SJSA1 (cell line): ENCODE measurements around the gene SYCP2L. TPM values are rescaled to one million over a fixed set of nuclear protein-coding genes. Genes with fewer than 3 reads are reported as not detected.

Source experiments
- DNase-seq, 2 experiments: peaks; one replicate each; pipeline ENCODE4 v3.0.0-alpha.2; 2015 to 2020; ENCODE audit warnings: low spot score in 2 of 2, low read depth in 1 of 2
- H3K27ac ChIP-seq: fragments of 250-450 bp; sonication (Bioruptor Pico); 2 replicates; pipeline ENCODE4 v1.5.1; 2020; ENCODE audit warnings: mild to moderate bottlenecking, moderate library complexity
- H3K27me3 ChIP-seq: fragments of 250-450 bp; sonication (Bioruptor Pico); replicated peaks from 2 replicates; pipeline ENCODE4 v1.5.1; 2020; ENCODE audit warnings: mild to moderate bottlenecking, moderate library complexity
- H3K36me3 ChIP-seq: fragments of 250-450 bp; sonication (Bioruptor Pico); 2 replicates; pipeline ENCODE4 v1.5.1; 2020; ENCODE audit warnings: mild to moderate bottlenecking
- H3K4me1 ChIP-seq: fragments of 250-450 bp; sonication (Bioruptor Pico); replicated peaks from 2 replicates; pipeline ENCODE4 v1.6.1; 2021; ENCODE audit warnings: mild to moderate bottlenecking
- H3K4me3 ChIP-seq: fragments of 250-450 bp; sonication (Bioruptor Pico); 2 replicates; pipeline ENCODE4 v1.5.1; 2020; ENCODE audit warnings: mild to moderate bottlenecking
- H3K9me3 ChIP-seq: fragments of 250-450 bp; sonication (Bioruptor Pico); replicated peaks from 2 replicates; pipeline ENCODE4 v1.5.1; 2020; ENCODE audit warnings: mild to moderate bottlenecking
- total RNA-seq: library from RNA; depleted of rRNA; stranded (reverse); fragments of >200 nt; shearing (Covaris generic); gene quantifications from 2 replicates; pipeline ENCODE4 v1.2.3, GENCODE V29; 2014

SYCP2L gene
- total RNA-seq, 1 experiment from 2014 or later = 1.0 TPM

DNA sequence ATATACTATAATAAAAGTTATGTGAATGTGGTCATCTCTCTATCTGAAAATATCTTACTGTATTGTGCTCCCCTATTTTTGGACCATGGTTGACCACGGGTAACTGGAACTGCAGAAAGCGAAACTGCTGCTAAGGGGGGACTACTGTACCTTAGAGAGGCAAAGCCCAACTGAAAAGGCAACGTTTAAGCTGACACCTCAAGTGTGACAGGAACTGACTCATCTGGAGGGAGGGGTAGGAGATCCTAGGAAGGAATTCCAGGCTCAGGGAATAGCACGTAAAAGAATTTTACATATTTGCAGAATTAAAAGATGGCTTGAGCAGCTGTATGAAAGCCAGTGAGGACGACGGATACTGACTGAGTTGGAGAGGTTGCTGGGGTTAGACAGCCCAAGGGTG lies 122.5 kb downstream of the SYCP2L start:
- Histone ChIP-seq H3K4me3 (no peak overlapping the region), H3K9me3 (no peaks in the 10 kb centered on the region), H3K27me3 (no peaks in the 10 kb centered on the region), H3K36me3 (no peaks in the 10 kb centered on the region), H3K4me1 (peaks cover 37% of the 10 kb centered on the region), H3K27ac (peak overlapping the region; percentile 74)
- peak; percentile 63 to 64 for DNase-seq

DNA sequence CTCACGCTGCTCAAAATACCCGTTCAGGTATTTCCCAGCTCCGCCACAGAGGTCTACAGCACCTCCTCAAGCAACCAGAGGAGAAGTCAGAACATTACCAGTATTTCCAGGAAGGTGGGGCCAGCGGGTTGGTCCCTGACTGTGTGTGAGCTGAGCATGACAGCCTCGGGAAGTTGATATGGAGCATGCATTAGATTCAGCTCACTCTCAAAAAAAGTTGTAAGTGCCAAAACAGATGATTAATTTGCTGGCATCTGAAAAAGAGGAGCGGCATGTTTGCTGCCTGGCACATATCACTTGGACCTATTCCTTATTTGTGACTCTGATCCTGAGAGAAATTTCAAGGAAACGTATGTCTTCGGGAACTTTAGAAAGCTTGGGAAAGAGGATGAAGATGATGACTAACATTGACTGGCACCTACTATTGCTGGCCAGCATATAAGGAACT lies 125.0 kb downstream of the SYCP2L start:
- Histone ChIP-seq H3K9me3 (no peaks in the 10 kb centered on the region), H3K4me3 (no peak overlapping the region), H3K27ac (no peak overlapping the region), H3K36me3 (no peaks in the 10 kb centered on the region), H3K4me1 (peaks cover 35% of the 10 kb centered on the region), H3K27me3 (no peaks in the 10 kb centered on the region)
- DNase-seq = no peak

- H3K36me3 ChIP-seq = no peaks in the 10 kb centered on the region
- H3K9me3 ChIP-seq = no peaks in the 10 kb centered on the region
- DNase-seq = no peak
- no peak overlapping the region for H3K27ac ChIP-seq
- peaks cover 30% of the 10 kb centered on the region for H3K4me1 ChIP-seq
- no peak overlapping the region for H3K4me3 ChIP-seq
- no peaks in the 10 kb centered on the region for H3K27me3 ChIP-seq
Measured at GRCh38 chr6:11012295-11012754, 125.5 kb downstream of the SYCP2L start.

- no peak overlapping the region for H3K27ac ChIP-seq
Measured at GRCh38 chr6:11012976-11013720, 126.3 kb downstream of the SYCP2L start.

DNA sequence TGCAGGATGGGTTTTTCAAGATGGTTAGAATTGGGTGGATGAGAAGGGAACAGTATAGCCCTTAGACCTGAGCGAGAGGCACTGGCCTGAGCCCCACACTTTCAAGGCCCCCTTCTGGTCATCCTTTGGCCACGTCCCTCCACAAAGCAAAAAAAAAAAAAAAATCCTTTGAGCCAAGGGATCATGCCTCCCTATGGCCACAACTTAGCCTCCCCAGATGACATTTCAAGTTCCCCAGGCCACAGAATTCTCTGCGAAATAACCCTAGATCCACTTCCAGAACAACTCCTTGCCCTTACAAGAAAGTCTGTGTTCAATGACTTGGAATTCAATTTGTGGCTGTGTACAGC lies 126.8 kb downstream of the SYCP2L start:
- no peak for DNase-seq
- H3K36me3 ChIP-seq = no peaks in the 10 kb centered on the region
- H3K27ac ChIP-seq = no peak overlapping the region
- H3K4me1 ChIP-seq = peaks cover 16% of the 10 kb centered on the region
- no peak overlapping the region for H3K4me3 ChIP-seq
- H3K27me3 ChIP-seq = no peaks in the 10 kb centered on the region
- H3K9me3 ChIP-seq = no peaks in the 10 kb centered on the region

More at GRCh38 chr6:11012976-11013720, 126.3 kb downstream of the SYCP2L start:
- Histone ChIP-seq H3K27me3 (no peaks in the 10 kb centered on the region), H3K9me3 (no peaks in the 10 kb centered on the region), H3K4me1 (peaks cover 22% of the 10 kb centered on the region), H3K36me3 (no peaks in the 10 kb centered on the region), H3K4me3 (no peak overlapping the region)
- DNase-seq = no peak

GRCh38 chr6:11015102-11015501 lies 128.2 kb downstream of the SYCP2L start:
- no peak overlapping the region for H3K4me3 ChIP-seq
- H3K27me3 ChIP-seq = no peaks in the 10 kb centered on the region
- H3K9me3 ChIP-seq = no peaks in the 10 kb centered on the region
- no peak overlapping the region for H3K27ac ChIP-seq
- DNase-seq = no peak
- H3K4me1 ChIP-seq = peaks cover 2% of the 10 kb centered on the region
- no peaks in the 10 kb centered on the region for H3K36me3 ChIP-seq

- H3K9me3 ChIP-seq = no peaks in the 10 kb centered on the region
- no peaks in the 10 kb centered on the region for H3K27me3 ChIP-seq
- no peak overlapping the region for H3K4me3 ChIP-seq
- H3K27ac ChIP-seq = no peak overlapping the region
- H3K4me1 ChIP-seq = no peaks in the 10 kb centered on the region
- no peak for DNase-seq
- no peaks in the 10 kb centered on the region for H3K36me3 ChIP-seq
Measured at GRCh38 chr6:11016452-11016851, 129.6 kb downstream of the SYCP2L start.

GRCh38 chr6:11017090-11017489 lies 130.2 kb downstream of the SYCP2L start:
- Histone ChIP-seq H3K27me3 (no peaks in the 10 kb centered on the region), H3K4me3 (no peak overlapping the region), H3K36me3 (no peaks in the 10 kb centered on the region), H3K4me1 (no peaks in the 10 kb centered on the region), H3K27ac (no peak overlapping the region), H3K9me3 (no peaks in the 10 kb centered on the region)
- no peak for DNase-seq

- Histone ChIP-seq H3K36me3 (no peaks in the 10 kb centered on the region), H3K4me3 (no peak overlapping the region), H3K4me1 (no peaks in the 10 kb centered on the region), H3K27ac (no peak overlapping the region), H3K9me3 (no peaks in the 10 kb centered on the region), H3K27me3 (no peaks in the 10 kb centered on the region)
- DNase-seq = no peak
Measured at GRCh38 chr6:11018225-11018624, 131.4 kb downstream of the SYCP2L start.

DNA sequence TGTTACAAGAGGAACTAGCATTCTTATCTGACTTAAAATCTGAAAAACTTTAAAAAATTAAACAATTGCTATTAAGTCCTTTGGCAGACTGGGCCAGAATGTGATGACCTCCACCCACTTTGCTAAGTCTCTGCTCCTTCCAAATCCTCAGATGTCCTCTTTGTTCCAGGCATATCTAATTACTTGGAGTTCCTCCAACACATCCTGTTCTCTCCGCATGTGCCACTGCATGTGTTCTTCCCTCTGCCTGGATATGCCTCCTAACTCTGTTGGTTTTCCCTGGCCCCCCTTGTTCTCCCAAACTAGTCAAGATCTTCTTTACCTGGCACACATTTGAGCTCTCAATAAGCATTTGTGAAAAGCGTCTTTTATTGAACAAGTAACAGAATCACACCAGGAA lies 134.2 kb downstream of the SYCP2L start:
- DNase-seq = no peak
- Histone ChIP-seq H3K36me3 (no peaks in the 10 kb centered on the region), H3K27me3 (no peaks in the 10 kb centered on the region), H3K9me3 (no peaks in the 10 kb centered on the region), H3K27ac (no peak overlapping the region), H3K4me1 (no peaks in the 10 kb centered on the region), H3K4me3 (no peak overlapping the region)

DNA sequence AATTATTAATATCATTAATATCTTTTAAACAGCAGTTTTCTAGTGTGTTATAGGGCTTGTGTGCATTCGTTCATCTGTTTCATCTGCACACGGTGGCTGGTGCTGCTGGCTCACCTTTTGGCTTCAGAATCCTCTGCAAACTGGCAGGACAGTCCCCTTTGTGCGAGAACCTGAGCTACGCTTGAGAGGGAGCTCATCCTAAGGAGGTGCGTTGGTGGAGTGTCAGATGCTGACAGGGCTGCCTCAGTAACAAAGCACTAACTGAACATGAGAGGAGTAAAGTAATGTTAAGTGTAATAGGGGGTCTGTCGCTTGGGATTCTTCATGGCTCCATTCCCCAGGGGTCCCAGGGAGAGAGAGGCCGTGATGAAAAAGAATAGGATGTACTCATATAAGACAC lies 134.9 kb downstream of the SYCP2L start:
- no peak for DNase-seq
- Histone ChIP-seq H3K36me3 (no peaks in the 10 kb centered on the region), H3K9me3 (no peaks in the 10 kb centered on the region), H3K4me3 (no peak overlapping the region), H3K4me1 (no peaks in the 10 kb centered on the region), H3K27ac (no peak overlapping the region), H3K27me3 (no peaks in the 10 kb centered on the region)

DNA sequence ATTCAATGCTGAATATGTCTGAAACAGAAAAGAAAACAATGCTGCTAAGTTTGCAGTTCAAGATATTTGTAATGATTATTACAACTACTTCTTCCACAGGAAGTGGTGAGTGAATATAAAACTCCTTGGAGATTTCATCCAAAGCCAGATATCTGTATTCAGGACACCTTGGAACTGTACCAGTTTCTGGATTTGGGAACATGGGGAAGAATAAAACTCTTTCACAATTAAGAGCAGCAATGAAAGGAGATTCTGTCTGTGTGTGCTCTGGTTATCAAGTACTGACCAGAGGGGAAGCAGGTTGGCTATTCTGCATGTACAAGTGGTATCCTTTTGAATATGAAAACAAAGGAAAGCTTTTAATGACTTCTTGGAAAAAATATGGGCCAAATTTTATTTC lies 136.2 kb downstream of the SYCP2L start:
- Histone ChIP-seq H3K36me3 (no peaks in the 10 kb centered on the region), H3K4me1 (no peaks in the 10 kb centered on the region), H3K27ac (no peak overlapping the region), H3K4me3 (no peak overlapping the region), H3K27me3 (no peaks in the 10 kb centered on the region), H3K9me3 (no peaks in the 10 kb centered on the region)
- DNase-seq = no peak
